ENCODE data around the gene RNF223.

- TF ChIP-seq CTCF (optimal IDR thresholded peaks at IDR 0.05 in 1 of 3, IDR thresholded peaks at IDR 0.05 in 1 of 3, conservative IDR thresholded peaks at IDR 0.05 in 1 of 3; ENCODE audit: extremely low read depth in 1 of 3, insufficient read depth in 2 of 3, low read length in 3 of 3) (no peak), EZH2 (IDR thresholded peaks at IDR 0.05; ENCODE audit: low read length) (no peak)
Measured at GRCh38 chr1:1092149-1092855, 18.2 kb upstream of the RNF223 start.
